ENCODE measurements around the gene PHACTR1. TPM values are rescaled to one million over a fixed set of nuclear protein-coding genes. Genes with fewer than 3 reads are reported as not detected.

Gene PHACTR1
- polyA plus RNA-seq, 1 of the 3 experiments (the other 2 are of a cell fraction) = 0.12 TPM

GRCh38 chr6:13328076-13328874 lies 611.7 kb downstream of the PHACTR1 start, which contains the start of gene TBC1D7:
TBC1D7 (minus strand) TSS chr6:13328537; CDS start chr6:13326898, 1,639 bp downstream.
- Histone ChIP-seq H3K4me1 (ENCODE audit: control insufficient read depth in 1 of 2, insufficient read depth in 2 of 2, low read depth in 1 of 2, low read length in 1 of 2) (peaks cover 4 to 12% of the 10 kb centered on the region in 2 experiments; a peak in 3 of 4 replicates), H3K4me2 (peak within 1 kb of the TSS; percentile 95), H3K9me2 (no peaks in the 10 kb centered on the region), H3K27me3 (ENCODE audit: insufficient read depth) (no peaks in the 10 kb centered on the region), H3K4me3 (ENCODE audit: low read depth in 2 of 2, low read length in 1 of 2) (peak within 1 kb of the TSS; percentile 88 to 96), H3K9ac (peak within 1 kb of the TSS; percentile 85), H4K20me1 (ENCODE audit: insufficient read depth) (no peaks in the 10 kb centered on the region), H3K27ac (ENCODE audit: low read depth in 2 of 2, low read length in 1 of 2) (peak within 1 kb of the TSS; percentile 86 to 97), H2AFZ (ENCODE audit: low read depth) (peak within 1 kb of the TSS; percentile 95), H3F3A (replicated peaks; ENCODE audit: insufficient read depth) (peaks cover 8% of the 10 kb centered on the region), H3K9me3 (no peaks in the 10 kb centered on the region), H3K79me2 (ENCODE audit: insufficient read depth) (peaks cover 20% of the 10 kb centered on the region), H3K36me3 (replicated peaks in 1 of 2; ENCODE audit: control insufficient read depth in 1 of 2, insufficient read depth in 2 of 2, low read length in 1 of 2) (peaks cover 23 to 25% of the 10 kb centered on the region in 2 experiments)
- ChIA-PET CTCF (interaction anchor here (0.7 to 11.4 kb wide), 11 partner anchors 11 to 1699 kb away, joined by 3 to 143 read pairs (median 4); partner anchors contain the start of gene SIRT5), POLR2A (interaction anchor here (0.6 to 3.0 kb wide), 12 partner anchors 17 to 435 kb away, joined by 3 to 18 read pairs (median 3); partner anchors contain the start of genes NOL7 and SIRT5)
- DNase-seq = peak; percentile 94
- TF ChIP-seq CTCF (IDR thresholded peaks at IDR 0.05) (peak; percentile 24; the same call in 1 of the 2 replicates), CHD2 (IDR thresholded peaks at IDR 0.05; ENCODE audit: low read length, partially characterized antibody) (peak; percentile 69), GATA2 (CRISPR knock-in tag; IDR thresholded peaks at IDR 0.05) (no peak), POLR2AphosphoS5 (IDR thresholded peaks at IDR 0.05; ENCODE audit: low read depth, low read length) (peak; percentile 93), TAF1 (IDR thresholded peaks at IDR 0.05; ENCODE audit: borderline replicate concordance, low read depth, low read length) (peak; percentile 76), FOXM1 (IDR thresholded peaks at IDR 0.05; ENCODE audit: low read depth) (no peak), MAX (IDR thresholded peaks at IDR 0.05; ENCODE audit: low read depth) (peak; percentile 68; the same call in 1 of the 2 replicates), ELF1 (IDR thresholded peaks at IDR 0.05) (peak; percentile 67), NRF1 (IDR thresholded peaks at IDR 0.05; ENCODE audit: low read depth, low read length) (peak; percentile 93), MEF2A (IDR thresholded peaks at IDR 0.05; ENCODE audit: borderline replicate concordance, low read depth) (no peak), PBX3 (IDR thresholded peaks at IDR 0.05) (no peak), RCOR1 (IDR thresholded peaks at IDR 0.05; ENCODE audit: low read length) (peak; percentile 31; the same call in 1 of the 2 replicates), GABPA (IDR thresholded peaks at IDR 0.05; ENCODE audit: low read depth) (peak; percentile 75), RAD21 (IDR thresholded peaks at IDR 0.05; ENCODE audit: low read length) (0 out of 2 replicates have a peak, but pooled peaks have one; percentile 10), ZBTB33 (IDR thresholded peaks at IDR 0.05; ENCODE audit: borderline replicate concordance, low read depth) (0 out of 2 replicates have a peak, but pooled peaks have one; percentile 41), SIN3A (IDR thresholded peaks at IDR 0.05; ENCODE audit: borderline replicate concordance, low read depth, low read length) (0 out of 2 replicates have a peak, but pooled peaks have one; percentile 27)
- 1% methylated on average over 9 of the region's 63 CpGs for WGBS (ENCODE audit: low lambda C conversion rate)

Measured in SK-N-SH (cell line).